Effector CD8-positive, alpha-beta T cell (primary cell): ENCODE results near the gene EPC2.
"Not testable (repeated sequence)": the region's sequence is repeated elsewhere in the genome, so short reads cannot be mapped to it uniquely, and the experiment has no call there.

Experiments
- DNase-seq: peaks from one replicate; lab custom pipeline; 2025; lab: John Stamatoyannopoulos, UW

EPC2 gene

GRCh38 chr2:148674063-148675020 is 29.8 kb downstream of the EPC2 start:
- DNase-seq, result no peak

GRCh38 chr2:148675708-148676107 is 31.2 kb downstream of the EPC2 start:
- no peak for DNase-seq

GRCh38 chr2:148678302-148679179 is 34.0 kb downstream of the EPC2 start:
- not testable (repeated sequence) for DNase-seq

- no peak for DNase-seq
Observed at GRCh38 chr2:148680462-148680861, 35.9 kb downstream of the EPC2 start.

- DNase-seq, result no peak
Observed at GRCh38 chr2:148681443-148681842, 36.9 kb downstream of the EPC2 start.

- DNase-seq, result not testable (repeated sequence)
Observed at GRCh38 chr2:148681862-148682261, 37.3 kb downstream of the EPC2 start.

GRCh38 chr2:148684507-148684906 is 40.0 kb downstream of the EPC2 start:
- no peak for DNase-seq

GRCh38 chr2:148687543-148687942 is 43.0 kb downstream of the EPC2 start:
- DNase-seq, result no peak

GRCh38 chr2:148688011-148688410 is 43.5 kb downstream of the EPC2 start:
- not testable (repeated sequence) for DNase-seq

GRCh38 chr2:148696985-148697384 is 52.4 kb downstream of the EPC2 start:
- no peak for DNase-seq

GRCh38 chr2:148699830-148700229 is 55.3 kb downstream of the EPC2 start:
- no peak for DNase-seq

GRCh38 chr2:148701039-148701438 is 56.5 kb downstream of the EPC2 start:
- no peak for DNase-seq

GRCh38 chr2:148701877-148702276 is 57.3 kb downstream of the EPC2 start:
- DNase-seq, result no peak

- DNase-seq, result no peak
Observed at GRCh38 chr2:148702475-148702874, 57.9 kb downstream of the EPC2 start.

GRCh38 chr2:148704247-148704646 is 59.7 kb downstream of the EPC2 start:
- DNase-seq, result no peak

- DNase-seq, result no peak
Observed at GRCh38 chr2:148716378-148716920, 71.9 kb downstream of the EPC2 start.

GRCh38 chr2:148718039-148718438 is 73.5 kb downstream of the EPC2 start:
- DNase-seq, result no peak

GRCh38 chr2:148719195-148719749 is 74.7 kb downstream of the EPC2 start:
- no peak for DNase-seq

- DNase-seq, result no peak
Observed at GRCh38 chr2:148719941-148720436, 75.4 kb downstream of the EPC2 start.

- no peak for DNase-seq
Observed at GRCh38 chr2:148720501-148721001, 76.0 kb downstream of the EPC2 start.

- DNase-seq, result no peak
Observed at GRCh38 chr2:148721520-148721931, 77.0 kb downstream of the EPC2 start.
